A549 (cell line): Measurements from ENCODE around the gene SYCE3.

Experiments used
- BHLHE40 ChIP-seq: IDR thresholded peaks from 2 replicates; pipeline ENCODE4 v1.6.1; 2012; ENCODE audit warnings: low read depth, low read length, inconsistent platforms
- EP300 ChIP-seq, 2 experiments: fragments of >200 bp; sonication (Bioruptor Twin); formaldehyde crosslinking; IDR thresholded peaks; 2 replicates in 1 of 2; 3 replicates in 1 of 2; pipeline ENCODE4 v1.6.1; 2016 to 2017
- HOXA7 ChIP-seq: fragments of 250-450 bp; sonication (Bioruptor Pico); IDR thresholded peaks from 2 replicates; pipeline ENCODE4 v1.5.0; 2020; ENCODE audit warnings: mild to moderate bottlenecking, moderate library complexity
- JUNB ChIP-seq: fragments of >200 bp; sonication (Bioruptor Twin); formaldehyde crosslinking; IDR thresholded peaks from 2 replicates; pipeline ENCODE4 v1.6.1; 2016
- MYC ChIP-seq: IDR thresholded peaks from 2 replicates; pipeline ENCODE4 v1.6.1; 2012; ENCODE audit warnings: mild to moderate bottlenecking, inconsistent platforms, low read length, improper control_type of control experiment, borderline replicate concordance
- POLR2A ChIP-seq: IDR thresholded peaks from 2 replicates; pipeline ENCODE4 v1.6.1; 2012; ENCODE audit warnings: mild to moderate bottlenecking, low read length
- RAD21 ChIP-seq, 2 experiments: fragments of >200 bp in 1 of 2; sonication (Bioruptor Twin) in 1 of 2; formaldehyde crosslinking in 1 of 2; IDR thresholded peaks in 1 of 2; conservative IDR thresholded peaks in 1 of 2; 2 replicates in 1 of 2; 3 replicates in 1 of 2; pipeline ENCODE4 v1.6.1; 2012 to 2018; ENCODE audit warnings: inconsistent platforms in 1 of 2
- RFX5 ChIP-seq: fragments of 450-650 bp; IDR thresholded peaks from 2 replicates; pipeline ENCODE4 v1.7.1; 2014; ENCODE audit warnings: antibody characterized with exemption, mild to moderate bottlenecking, moderate library complexity
- ZNF302 ChIP-seq: fragments of 250-450 bp; sonication (Bioruptor Pico); IDR thresholded peaks from 2 replicates; pipeline ENCODE4 v1.9.0; 2021; ENCODE audit warnings: inconsistent platforms, mild to moderate bottlenecking, moderate library complexity
- TF ChIP-seq, protein P1 (sequence below): fragments of >200 bp; sonication (Bioruptor Twin); formaldehyde crosslinking; IDR thresholded peaks from 3 replicates; pipeline ENCODE4 v1.5.1; 2016
- TF ChIP-seq, protein P2 (sequence below): IDR thresholded peaks from 2 replicates; pipeline ENCODE4 v1.6.1; 2012
- TF ChIP-seq, protein P3 (sequence below): fragments of 200-600 bp; sonication (generic); IDR thresholded peaks from 2 replicates; pipeline ENCODE4 v1.6.1; 2016; ENCODE audit warnings: antibody characterized with exemption, mild to moderate bottlenecking, moderate library complexity
- TF ChIP-seq, protein P4 (sequence below): IDR thresholded peaks from 2 replicates; pipeline ENCODE4 v1.6.1; 2012
- TF ChIP-seq, protein P5 (sequence below): fragments of 250-450 bp; sonication (Bioruptor Pico); IDR thresholded peaks from 2 replicates; pipeline ENCODE4 v1.5.0; 2021; ENCODE audit warnings: mild to moderate bottlenecking, moderate library complexity, borderline replicate concordance

DNA sequence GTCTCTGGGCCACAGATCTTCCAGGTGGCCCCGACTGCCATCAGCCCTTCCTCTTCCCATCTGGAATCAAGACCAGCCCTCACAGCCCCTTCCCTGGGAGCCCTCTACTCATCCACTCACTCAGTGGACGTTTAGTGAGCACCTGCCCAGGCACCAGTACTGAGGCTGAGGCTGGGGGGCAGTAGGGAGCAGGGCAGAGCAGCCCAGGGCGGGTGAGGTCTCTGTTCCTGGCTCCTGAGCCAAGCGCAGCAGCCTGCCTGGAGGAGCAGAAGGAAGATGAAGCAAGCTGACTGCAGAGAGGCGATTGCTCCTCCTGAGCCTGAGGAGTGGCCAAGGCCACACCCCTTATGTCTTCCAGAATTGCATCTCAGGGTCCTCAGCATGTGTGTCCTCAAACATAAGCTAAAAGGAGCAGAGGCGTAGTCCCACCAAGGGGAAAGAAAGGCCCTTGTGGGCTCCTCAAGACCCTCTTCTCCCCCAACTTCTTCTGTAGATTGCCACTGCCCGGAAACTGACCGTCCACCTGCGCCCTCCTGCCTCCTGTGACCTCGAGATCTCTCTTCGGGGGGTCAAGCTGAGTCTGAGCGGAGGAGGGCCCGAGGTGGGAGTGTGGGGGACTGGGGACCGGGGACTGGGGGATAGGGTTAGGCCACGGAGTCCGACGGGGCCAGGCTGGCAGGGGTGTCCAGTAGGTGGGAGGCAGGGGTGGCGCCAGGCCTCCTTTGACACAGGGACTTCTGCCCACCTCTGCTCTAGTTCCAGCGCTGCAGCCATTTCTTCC, 43.6 kb upstream of the SYCE3 start:
- TF ChIP-seq, protein P1, sequence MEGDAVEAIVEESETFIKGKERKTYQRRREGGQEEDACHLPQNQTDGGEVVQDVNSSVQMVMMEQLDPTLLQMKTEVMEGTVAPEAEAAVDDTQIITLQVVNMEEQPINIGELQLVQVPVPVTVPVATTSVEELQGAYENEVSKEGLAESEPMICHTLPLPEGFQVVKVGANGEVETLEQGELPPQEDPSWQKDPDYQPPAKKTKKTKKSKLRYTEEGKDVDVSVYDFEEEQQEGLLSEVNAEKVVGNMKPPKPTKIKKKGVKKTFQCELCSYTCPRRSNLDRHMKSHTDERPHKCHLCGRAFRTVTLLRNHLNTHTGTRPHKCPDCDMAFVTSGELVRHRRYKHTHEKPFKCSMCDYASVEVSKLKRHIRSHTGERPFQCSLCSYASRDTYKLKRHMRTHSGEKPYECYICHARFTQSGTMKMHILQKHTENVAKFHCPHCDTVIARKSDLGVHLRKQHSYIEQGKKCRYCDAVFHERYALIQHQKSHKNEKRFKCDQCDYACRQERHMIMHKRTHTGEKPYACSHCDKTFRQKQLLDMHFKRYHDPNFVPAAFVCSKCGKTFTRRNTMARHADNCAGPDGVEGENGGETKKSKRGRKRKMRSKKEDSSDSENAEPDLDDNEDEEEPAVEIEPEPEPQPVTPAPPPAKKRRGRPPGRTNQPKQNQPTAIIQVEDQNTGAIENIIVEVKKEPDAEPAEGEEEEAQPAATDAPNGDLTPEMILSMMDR, result no peak
- no peak for TF ChIP-seq MYC
- TF ChIP-seq POLR2A, result no peak
- TF ChIP-seq HOXA7 (CRISPR knock-in tag), result no peak
- TF ChIP-seq, protein P2, sequence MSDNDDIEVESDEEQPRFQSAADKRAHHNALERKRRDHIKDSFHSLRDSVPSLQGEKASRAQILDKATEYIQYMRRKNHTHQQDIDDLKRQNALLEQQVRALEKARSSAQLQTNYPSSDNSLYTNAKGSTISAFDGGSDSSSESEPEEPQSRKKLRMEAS, result no peak
- no peak for TF ChIP-seq EP300 (IDR thresholded peaks at IDR 0.05)
- no peak for TF ChIP-seq BHLHE40
- no peak for TF ChIP-seq ZNF302 (CRISPR knock-in tag)
- TF ChIP-seq, protein P3, sequence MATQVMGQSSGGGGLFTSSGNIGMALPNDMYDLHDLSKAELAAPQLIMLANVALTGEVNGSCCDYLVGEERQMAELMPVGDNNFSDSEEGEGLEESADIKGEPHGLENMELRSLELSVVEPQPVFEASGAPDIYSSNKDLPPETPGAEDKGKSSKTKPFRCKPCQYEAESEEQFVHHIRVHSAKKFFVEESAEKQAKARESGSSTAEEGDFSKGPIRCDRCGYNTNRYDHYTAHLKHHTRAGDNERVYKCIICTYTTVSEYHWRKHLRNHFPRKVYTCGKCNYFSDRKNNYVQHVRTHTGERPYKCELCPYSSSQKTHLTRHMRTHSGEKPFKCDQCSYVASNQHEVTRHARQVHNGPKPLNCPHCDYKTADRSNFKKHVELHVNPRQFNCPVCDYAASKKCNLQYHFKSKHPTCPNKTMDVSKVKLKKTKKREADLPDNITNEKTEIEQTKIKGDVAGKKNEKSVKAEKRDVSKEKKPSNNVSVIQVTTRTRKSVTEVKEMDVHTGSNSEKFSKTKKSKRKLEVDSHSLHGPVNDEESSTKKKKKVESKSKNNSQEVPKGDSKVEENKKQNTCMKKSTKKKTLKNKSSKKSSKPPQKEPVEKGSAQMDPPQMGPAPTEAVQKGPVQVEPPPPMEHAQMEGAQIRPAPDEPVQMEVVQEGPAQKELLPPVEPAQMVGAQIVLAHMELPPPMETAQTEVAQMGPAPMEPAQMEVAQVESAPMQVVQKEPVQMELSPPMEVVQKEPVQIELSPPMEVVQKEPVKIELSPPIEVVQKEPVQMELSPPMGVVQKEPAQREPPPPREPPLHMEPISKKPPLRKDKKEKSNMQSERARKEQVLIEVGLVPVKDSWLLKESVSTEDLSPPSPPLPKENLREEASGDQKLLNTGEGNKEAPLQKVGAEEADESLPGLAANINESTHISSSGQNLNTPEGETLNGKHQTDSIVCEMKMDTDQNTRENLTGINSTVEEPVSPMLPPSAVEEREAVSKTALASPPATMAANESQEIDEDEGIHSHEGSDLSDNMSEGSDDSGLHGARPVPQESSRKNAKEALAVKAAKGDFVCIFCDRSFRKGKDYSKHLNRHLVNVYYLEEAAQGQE, result no peak
- TF ChIP-seq, protein P4, sequence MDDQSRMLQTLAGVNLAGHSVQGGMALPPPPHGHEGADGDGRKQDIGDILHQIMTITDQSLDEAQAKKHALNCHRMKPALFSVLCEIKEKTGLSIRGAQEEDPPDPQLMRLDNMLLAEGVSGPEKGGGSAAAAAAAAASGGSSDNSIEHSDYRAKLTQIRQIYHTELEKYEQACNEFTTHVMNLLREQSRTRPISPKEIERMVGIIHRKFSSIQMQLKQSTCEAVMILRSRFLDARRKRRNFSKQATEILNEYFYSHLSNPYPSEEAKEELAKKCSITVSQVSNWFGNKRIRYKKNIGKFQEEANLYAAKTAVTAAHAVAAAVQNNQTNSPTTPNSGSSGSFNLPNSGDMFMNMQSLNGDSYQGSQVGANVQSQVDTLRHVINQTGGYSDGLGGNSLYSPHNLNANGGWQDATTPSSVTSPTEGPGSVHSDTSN, result no peak
- TF ChIP-seq, protein P5, sequence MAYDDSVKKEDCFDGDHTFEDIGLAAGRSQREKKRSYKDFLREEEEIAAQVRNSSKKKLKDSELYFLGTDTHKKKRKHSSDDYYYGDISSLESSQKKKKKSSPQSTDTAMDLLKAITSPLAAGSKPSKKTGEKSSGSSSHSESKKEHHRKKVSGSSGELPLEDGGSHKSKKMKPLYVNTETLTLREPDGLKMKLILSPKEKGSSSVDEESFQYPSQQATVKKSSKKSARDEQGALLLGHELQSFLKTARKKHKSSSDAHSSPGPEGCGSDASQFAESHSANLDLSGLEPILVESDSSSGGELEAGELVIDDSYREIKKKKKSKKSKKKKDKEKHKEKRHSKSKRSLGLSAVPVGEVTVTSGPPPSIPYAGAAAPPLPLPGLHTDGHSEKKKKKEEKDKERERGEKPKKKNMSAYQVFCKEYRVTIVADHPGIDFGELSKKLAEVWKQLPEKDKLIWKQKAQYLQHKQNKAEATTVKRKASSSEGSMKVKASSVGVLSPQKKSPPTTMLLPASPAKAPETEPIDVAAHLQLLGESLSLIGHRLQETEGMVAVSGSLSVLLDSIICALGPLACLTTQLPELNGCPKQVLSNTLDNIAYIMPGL, result no peak
- no peak for TF ChIP-seq JUNB
- no peak for TF ChIP-seq RFX5
- no peak for TF ChIP-seq RAD21 (conservative IDR thresholded peaks at IDR 0.05 in 1 of 2, IDR thresholded peaks at IDR 0.05 in 1 of 2)
